ENCODE data around the gene CLSTN1. TPM values are rescaled to one million over a fixed set of nuclear protein-coding genes. Genes with fewer than 3 reads are reported as not detected.

Gene CLSTN1
- total RNA-seq, 3 donors from 2014 or later (not counting 1 experiment from before 2014, with no cell fraction given), result 83.1 to 114 (median 94.5) TPM

DNA sequence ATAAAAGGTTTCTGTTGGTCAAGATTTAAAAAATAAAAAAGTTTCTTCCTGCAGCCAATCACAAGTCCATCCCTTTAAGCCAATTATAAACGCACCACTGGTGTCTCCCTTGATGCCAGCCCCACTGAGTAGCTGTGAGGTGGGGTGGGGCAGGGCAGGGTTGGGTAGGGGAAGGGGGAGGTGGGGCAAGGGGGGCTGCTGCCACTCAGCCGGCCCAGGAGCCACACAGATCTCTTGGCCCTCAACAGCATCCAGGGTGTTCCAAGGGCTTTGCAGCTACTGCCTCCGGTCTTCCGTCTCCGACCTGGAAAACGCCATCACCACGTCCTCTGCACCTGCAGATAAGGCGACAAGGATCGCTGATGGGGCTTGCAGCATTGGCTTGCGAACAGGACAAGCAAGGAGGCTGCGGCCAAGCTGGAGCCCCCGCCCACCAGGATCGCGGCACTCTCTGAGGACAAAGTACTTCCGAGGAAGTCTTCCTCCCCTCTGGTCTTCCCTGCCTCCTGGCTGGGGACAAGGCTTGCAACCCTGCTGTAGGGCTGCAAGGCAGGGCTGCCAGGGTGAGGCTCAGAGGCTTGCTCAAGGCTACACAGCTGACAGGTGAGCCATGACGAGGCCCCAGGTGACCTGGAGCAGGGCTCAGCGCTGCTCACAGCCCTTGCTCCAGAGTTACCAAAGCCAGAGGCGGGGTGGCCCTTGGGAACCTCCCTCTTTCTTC is 26.8 kb upstream of the CLSTN1 start:
- Histone ChIP-seq H3K4me3 (ENCODE audit: low read length) (peak overlapping the region; percentile 24), H3K27me3 (ENCODE audit: control insufficient read depth, insufficient read depth, low read length) (no peaks in the 10 kb centered on the region), H3K27ac (ENCODE audit: low read length) (no peak overlapping the region), H3K36me3 (ENCODE audit: control insufficient read depth, insufficient read depth, low read length) (peaks cover 19% of the 10 kb centered on the region), H3K4me1 (ENCODE audit: control insufficient read depth, insufficient read depth, low read length) (peaks cover 15% of the 10 kb centered on the region), H3K9me3 (ENCODE audit: control insufficient read depth, insufficient read depth, low read length) (peaks cover 3% of the 10 kb centered on the region)
- no peaks in the 10 kb centered on the region for H3K4me1 Mint-ChIP-seq
- H3K4me3 Mint-ChIP-seq, result no peak overlapping the region
- intact Hi-C loops (cut with micrococcal nuclease), result no loop called here
- H3K36me3 Mint-ChIP-seq, result no peaks in the 10 kb centered on the region
- ATAC-seq (no peak), DNase-seq (peak in 1 of 2 donors; percentile 20)
- no peaks in the 10 kb centered on the region for H3K9me3 Mint-ChIP-seq
- H3K27ac Mint-ChIP-seq, result no peak overlapping the region
- TF ChIP-seq, protein P1, sequence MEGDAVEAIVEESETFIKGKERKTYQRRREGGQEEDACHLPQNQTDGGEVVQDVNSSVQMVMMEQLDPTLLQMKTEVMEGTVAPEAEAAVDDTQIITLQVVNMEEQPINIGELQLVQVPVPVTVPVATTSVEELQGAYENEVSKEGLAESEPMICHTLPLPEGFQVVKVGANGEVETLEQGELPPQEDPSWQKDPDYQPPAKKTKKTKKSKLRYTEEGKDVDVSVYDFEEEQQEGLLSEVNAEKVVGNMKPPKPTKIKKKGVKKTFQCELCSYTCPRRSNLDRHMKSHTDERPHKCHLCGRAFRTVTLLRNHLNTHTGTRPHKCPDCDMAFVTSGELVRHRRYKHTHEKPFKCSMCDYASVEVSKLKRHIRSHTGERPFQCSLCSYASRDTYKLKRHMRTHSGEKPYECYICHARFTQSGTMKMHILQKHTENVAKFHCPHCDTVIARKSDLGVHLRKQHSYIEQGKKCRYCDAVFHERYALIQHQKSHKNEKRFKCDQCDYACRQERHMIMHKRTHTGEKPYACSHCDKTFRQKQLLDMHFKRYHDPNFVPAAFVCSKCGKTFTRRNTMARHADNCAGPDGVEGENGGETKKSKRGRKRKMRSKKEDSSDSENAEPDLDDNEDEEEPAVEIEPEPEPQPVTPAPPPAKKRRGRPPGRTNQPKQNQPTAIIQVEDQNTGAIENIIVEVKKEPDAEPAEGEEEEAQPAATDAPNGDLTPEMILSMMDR (IDR thresholded peaks at IDR 0.05), result no peak
- H3K27me3 Mint-ChIP-seq (ENCODE audit: low read depth in 2 of 2), result no peaks in the 10 kb centered on the region
- 22% methylated on average over 17 of the region's 18 CpGs for WGBS (ENCODE audit: insufficient coverage)

DNA sequence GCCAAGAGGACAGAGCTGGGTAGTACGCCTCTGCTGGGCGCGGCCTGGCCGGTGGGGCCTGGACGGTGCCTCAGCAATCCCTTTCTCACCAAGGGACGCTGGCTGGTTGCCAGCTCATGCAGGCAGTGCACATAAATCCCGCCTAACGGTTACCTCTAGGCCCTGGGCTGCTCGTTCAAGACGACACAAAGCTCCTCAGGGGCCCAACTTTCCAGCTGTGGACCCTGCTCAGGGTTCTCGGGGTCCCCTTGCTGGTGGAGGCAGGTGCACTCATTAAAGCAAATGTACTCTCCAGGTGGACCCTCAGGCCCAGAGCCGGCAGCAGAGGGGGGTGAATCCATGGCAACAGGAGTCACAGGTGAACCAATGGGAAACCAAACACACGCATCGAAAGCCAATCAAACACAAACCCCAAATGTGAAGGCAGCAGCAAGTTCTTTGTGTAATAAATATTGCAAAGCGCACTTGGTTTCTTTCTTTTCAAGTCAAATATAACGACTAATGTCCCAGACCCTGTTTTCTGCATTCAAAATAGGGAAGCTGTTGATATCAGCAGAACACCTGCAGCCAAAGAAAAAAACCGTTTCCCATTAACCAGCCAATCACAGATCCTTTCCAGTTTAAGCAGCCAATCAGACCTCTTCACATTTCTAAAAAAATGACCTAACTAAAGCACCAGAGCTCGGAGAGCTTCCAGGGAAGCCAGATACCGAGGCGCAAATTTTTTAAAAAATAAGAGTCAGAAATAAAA is 26.1 kb upstream of the CLSTN1 start:
- ATAC-seq (no peak), DNase-seq (peak in 1 of 2 donors; percentile 59)
- H3K4me3 Mint-ChIP-seq, result no peak overlapping the region
- WGBS (ENCODE audit: insufficient coverage), result 50% methylated on average over 20 of the region's 20 CpGs
- H3K9me3 Mint-ChIP-seq, result no peaks in the 10 kb centered on the region
- no peaks in the 10 kb centered on the region for H3K4me1 Mint-ChIP-seq
- Histone ChIP-seq H3K9me3 (ENCODE audit: control insufficient read depth, insufficient read depth, low read length) (peaks cover 3% of the 10 kb centered on the region), H3K27ac (ENCODE audit: low read length) (peak overlapping the region; percentile 49), H3K4me1 (ENCODE audit: control insufficient read depth, insufficient read depth, low read length) (peaks cover 15% of the 10 kb centered on the region), H3K4me3 (ENCODE audit: low read length) (peak overlapping the region; percentile 13), H3K36me3 (ENCODE audit: control insufficient read depth, insufficient read depth, low read length) (peaks cover 19% of the 10 kb centered on the region), H3K27me3 (ENCODE audit: control insufficient read depth, insufficient read depth, low read length) (no peaks in the 10 kb centered on the region)
- intact Hi-C loops (cut with micrococcal nuclease), result no loop called here
- no peaks in the 10 kb centered on the region for H3K36me3 Mint-ChIP-seq
- no peak overlapping the region for H3K27ac Mint-ChIP-seq
- H3K27me3 Mint-ChIP-seq (ENCODE audit: low read depth in 2 of 2), result no peaks in the 10 kb centered on the region
- TF ChIP-seq, protein P1 (IDR thresholded peaks at IDR 0.05), result no peak

DNA sequence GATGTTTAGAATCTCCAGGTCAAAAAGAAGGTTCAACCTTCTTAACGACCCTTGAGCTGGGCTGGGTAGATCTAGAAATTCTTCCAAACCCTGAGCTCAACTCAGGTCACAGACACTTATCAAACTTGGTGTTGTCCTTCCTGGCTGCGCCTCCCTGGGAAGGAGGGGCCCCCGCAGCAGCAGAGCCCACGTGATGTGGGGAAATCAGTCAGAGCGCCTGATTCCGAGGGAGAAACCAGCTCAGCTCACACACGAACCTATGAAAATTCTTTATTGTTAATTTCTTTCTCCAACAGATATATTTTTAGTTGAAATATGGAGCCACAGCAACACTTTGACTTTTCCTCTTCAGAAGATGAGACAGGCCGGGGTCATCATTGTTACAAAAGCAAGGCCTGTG is 24.3 kb upstream of the CLSTN1 start:
- Mint-ChIP-seq H3K27me3 (ENCODE audit: low read depth in 2 of 2) (no peaks in the 10 kb centered on the region), H3K36me3 (no peaks in the 10 kb centered on the region), H3K4me1 (no peaks in the 10 kb centered on the region), H3K9me3 (no peaks in the 10 kb centered on the region), H3K4me3 (no peak overlapping the region), H3K27ac (no peak overlapping the region)
- Histone ChIP-seq H3K27me3 (ENCODE audit: control insufficient read depth, insufficient read depth, low read length) (no peaks in the 10 kb centered on the region), H3K4me1 (ENCODE audit: control insufficient read depth, insufficient read depth, low read length) (peaks cover 15% of the 10 kb centered on the region), H3K9me3 (ENCODE audit: control insufficient read depth, insufficient read depth, low read length) (no peaks in the 10 kb centered on the region), H3K36me3 (ENCODE audit: control insufficient read depth, insufficient read depth, low read length) (peaks cover 13% of the 10 kb centered on the region), H3K27ac (ENCODE audit: low read length) (no peak overlapping the region), H3K4me3 (ENCODE audit: low read length) (no peak overlapping the region)
- DNase-seq, result no peak
- no peak for ATAC-seq
- 62% methylated on average over 6 of the region's 8 CpGs for WGBS (ENCODE audit: insufficient coverage)
- intact Hi-C loops (cut with micrococcal nuclease), result no loop called here
- TF ChIP-seq, protein P1 (IDR thresholded peaks at IDR 0.05), result no peak

Data from natural killer cell (primary cell).